OCI-LY1 (cell line): Measurements from ENCODE around the gene HOMER2.

Experiments
- H2AFZ ChIP-seq: fragments of 200-600 bp; sonication (generic), shearing (Covaris generic); 2 replicates; pipeline ENCODE4 v1.6.0; 2014; ENCODE audit warnings: antibody characterized with exemption, mild to moderate bottlenecking, low read length
- H3F3A ChIP-seq: fragments of 200-600 bp; sonication (generic), shearing (Covaris generic); 2 replicates; pipeline ENCODE4 v1.6.0; 2014; ENCODE audit warnings: mild to moderate bottlenecking, antibody characterized with exemption, low read length, moderate library complexity; ENCODE audit not compliant: insufficient read depth
- H3K27ac ChIP-seq: fragments of 200-600 bp; sonication (generic); 2 replicates; pipeline ENCODE4 v1.5.1; 2014; ENCODE audit warnings: low read length, mixed run types, mild to moderate bottlenecking, low read depth; ENCODE audit not compliant: poor library complexity, severe bottlenecking
- H3K27me3 ChIP-seq: fragments of 200-600 bp; sonication (generic); 2 replicates; pipeline ENCODE4 v1.6.0; 2014; ENCODE audit warnings: antibody characterized with exemption, mild to moderate bottlenecking, low read length, moderate library complexity; ENCODE audit not compliant: insufficient read depth
- H3K36me3 ChIP-seq: fragments of 200-600 bp; sonication (generic); 2 replicates; pipeline ENCODE4 v1.6.1; 2014; ENCODE audit warnings: mild to moderate bottlenecking, antibody characterized with exemption, low read length, moderate library complexity, mixed read lengths; ENCODE audit not compliant: insufficient read depth
- H3K4me1 ChIP-seq: fragments of 200-600 bp; sonication (generic); 2 replicates; pipeline ENCODE4 v1.5.1; 2014; ENCODE audit warnings: mild to moderate bottlenecking, low read length, moderate library complexity; ENCODE audit not compliant: insufficient read depth, severe bottlenecking
- H3K4me2 ChIP-seq: fragments of 200-600 bp; sonication (generic), shearing (Covaris generic); 2 replicates; pipeline ENCODE4 v1.6.1; 2014; ENCODE audit warnings: low read length
- H3K4me3 ChIP-seq: fragments of 200-600 bp; sonication (generic); 2 replicates; pipeline ENCODE4 v1.5.1; 2014; ENCODE audit warnings: low read length, low read depth, mild to moderate bottlenecking, mixed read lengths; ENCODE audit not compliant: poor library complexity, severe bottlenecking
- H3K79me2 ChIP-seq: fragments of 200-600 bp; shearing (Covaris generic); 2 replicates; pipeline ENCODE4 v1.6.1; 2016; ENCODE audit warnings: mixed run types, low read length, mixed read lengths; ENCODE audit not compliant: insufficient read depth
- H3K9ac ChIP-seq: fragments of 200-600 bp; sonication (generic), shearing (Covaris generic); 2 replicates; pipeline ENCODE4 v1.6.1; 2014; ENCODE audit warnings: mild to moderate bottlenecking, low read length, mixed read lengths
- H3K9me2 ChIP-seq: fragments of 200-600 bp; sonication (generic), shearing (Covaris generic); 2 replicates; pipeline ENCODE4 v1.6.1; 2014; ENCODE audit warnings: low read depth, mild to moderate bottlenecking, low read length, mixed read lengths
- H3K9me3 ChIP-seq: fragments of 200-600 bp; shearing (Covaris generic); 2 replicates; pipeline ENCODE4 v1.6.1; 2014; ENCODE audit warnings: low read length, mixed read lengths
- H4K20me1 ChIP-seq: fragments of 200-600 bp; sonication (generic), shearing (Covaris generic); 2 replicates; pipeline ENCODE4 v1.6.0; 2016; ENCODE audit warnings: mild to moderate bottlenecking, low read length; ENCODE audit not compliant: insufficient read depth
- CTCF ChIP-seq: fragments of 200-600 bp; sonication (generic), shearing (Covaris generic); IDR thresholded peaks from 2 replicates; pipeline ENCODE4 v1.5.1; 2017; ENCODE audit warnings: mild to moderate bottlenecking, antibody characterized with exemption, low read length, moderate library complexity, mixed read lengths
- EZH2 ChIP-seq: fragments of 200-600 bp; sonication (generic), shearing (Covaris generic); IDR thresholded peaks from 2 replicates; pipeline ENCODE4 v1.8.0; 2017; ENCODE audit warnings: borderline replicate concordance, mixed run types, mild to moderate bottlenecking, antibody characterized with exemption, low read length, moderate library complexity, mixed read lengths

Gene HOMER2

GRCh38 chr15:82880704-82881103, 71.8 kb downstream of the HOMER2 start:
- Histone ChIP-seq H4K20me1 (no peaks in the 10 kb centered on the region), H3K4me3 (no peak overlapping the region), H3K27me3 (0 out of 2 replicates have a peak, but pooled peaks cover 3% of the 10 kb centered on the region), H3K4me2 (no peak overlapping the region), H3K27ac (no peak overlapping the region), H3K9ac (no peak overlapping the region), H3F3A (no peaks in the 10 kb centered on the region), H3K36me3 (no peaks in the 10 kb centered on the region), H2AFZ (no peak overlapping the region), H3K9me3 (no peaks in the 10 kb centered on the region), H3K4me1 (no peaks in the 10 kb centered on the region), H3K79me2 (no peaks in the 10 kb centered on the region), H3K9me2 (no peaks in the 10 kb centered on the region)
- TF ChIP-seq CTCF (no peak; the same call in 1 of the 2 replicates), EZH2 (no peak)

- Histone ChIP-seq H3K27me3 (0 out of 2 replicates have a peak, but pooled peaks cover 3% of the 10 kb centered on the region), H3F3A (no peaks in the 10 kb centered on the region), H3K4me3 (no peak overlapping the region), H3K4me1 (no peaks in the 10 kb centered on the region), H2AFZ (no peak overlapping the region), H3K79me2 (no peaks in the 10 kb centered on the region), H3K27ac (no peak overlapping the region), H3K9ac (no peak overlapping the region), H4K20me1 (no peaks in the 10 kb centered on the region), H3K4me2 (no peak overlapping the region), H3K9me2 (no peaks in the 10 kb centered on the region), H3K9me3 (no peaks in the 10 kb centered on the region), H3K36me3 (no peaks in the 10 kb centered on the region)
- no peak for TF ChIP-seq CTCF
- no peak for TF ChIP-seq EZH2
These were observed 74.2 kb downstream of the HOMER2 start for GRCh38 chr15:82878325-82878724.

GRCh38 chr15:82877825-82878224, 74.7 kb downstream of the HOMER2 start:
- no peak overlapping the region for H3K4me3 ChIP-seq
- H3K9ac ChIP-seq: no peak overlapping the region
- H2AFZ ChIP-seq: no peak overlapping the region
- TF ChIP-seq EZH2 (no peak), CTCF (no peak)
- no peaks in the 10 kb centered on the region for H3K4me1 ChIP-seq
- no peaks in the 10 kb centered on the region for H4K20me1 ChIP-seq
- H3F3A ChIP-seq: no peaks in the 10 kb centered on the region
- 0 out of 2 replicates have a peak, but pooled peaks cover 3% of the 10 kb centered on the region for H3K27me3 ChIP-seq
- no peaks in the 10 kb centered on the region for H3K9me3 ChIP-seq
- no peak overlapping the region for H3K4me2 ChIP-seq
- no peak overlapping the region for H3K27ac ChIP-seq
- no peaks in the 10 kb centered on the region for H3K79me2 ChIP-seq
- H3K36me3 ChIP-seq: no peaks in the 10 kb centered on the region
- H3K9me2 ChIP-seq: no peaks in the 10 kb centered on the region
